HTR-8/SVneo (cell line): ENCODE data around the gene TRMT1.

Experiments used
- DNase-seq: peaks from one replicate; pipeline ENCODE4 v3.0.0; 2011; ENCODE audit warnings: low spot score, mixed read lengths; ENCODE audit not compliant: insufficient read length
- FAIRE-seq: peaks from 2 replicates; lab custom pipeline; 2011; peaks lifted over from hg19 to GRCh38; lab: Jason Lieb, UNC

Gene TRMT1

GRCh38 chr19:13093407-13094105 is 23.0 kb downstream of the TRMT1 start:
- peak; percentile 48 for FAIRE-seq
- DNase-seq, result peak; percentile 96

GRCh38 chr19:13092606-13093235 is 23.8 kb downstream of the TRMT1 start:
- FAIRE-seq, result no peak
- DNase-seq, result no peak

- no peak for FAIRE-seq
- DNase-seq, result no peak
Observed at GRCh38 chr19:13092158-13092543, 24.4 kb downstream of the TRMT1 start.

- no peak for FAIRE-seq
- DNase-seq, result no peak
Observed at GRCh38 chr19:13091400-13092157, 25.0 kb downstream of the TRMT1 start.

- FAIRE-seq (no peak), DNase-seq (no peak)
Observed at GRCh38 chr19:13090511-13091231, 25.9 kb downstream of the TRMT1 start.

- no peak for FAIRE-seq
- DNase-seq, result no peak
Observed at GRCh38 chr19:13089857-13090507, 26.6 kb downstream of the TRMT1 start.

- DNase-seq (peak; percentile 41), FAIRE-seq (no peak)
Observed at GRCh38 chr19:13089139-13089856, 27.2 kb downstream of the TRMT1 start.

- DNase-seq, result no peak
- no peak for FAIRE-seq
Observed at GRCh38 chr19:13087795-13088537, 28.6 kb downstream of the TRMT1 start.

- no peak for DNase-seq
- no peak for FAIRE-seq
Observed at GRCh38 chr19:13087295-13087694, 29.2 kb downstream of the TRMT1 start.

GRCh38 chr19:13086341-13086740 is 30.2 kb downstream of the TRMT1 start:
- no peak for FAIRE-seq

GRCh38 chr19:13085666-13086065 is 30.9 kb downstream of the TRMT1 start:
- FAIRE-seq (no peak), DNase-seq (no peak)

More at GRCh38 chr19:13086341-13086740, 30.2 kb downstream of the TRMT1 start:
- DNase-seq, result no peak

- FAIRE-seq (no peak), DNase-seq (no peak)
Observed at GRCh38 chr19:13083627-13084026, 32.9 kb downstream of the TRMT1 start.

GRCh38 chr19:13083008-13083404 is 33.5 kb downstream of the TRMT1 start:
- DNase-seq (no peak), FAIRE-seq (no peak)

- peak; percentile 26 for DNase-seq
Observed at GRCh38 chr19:13082192-13083007, 34.1 kb downstream of the TRMT1 start.

GRCh38 chr19:13079542-13079986 is 37.0 kb downstream of the TRMT1 start:
- FAIRE-seq (no peak), DNase-seq (no peak)

More at GRCh38 chr19:13082192-13083007, 34.1 kb downstream of the TRMT1 start:
- no peak for FAIRE-seq

- FAIRE-seq (no peak), DNase-seq (no peak)
Observed at GRCh38 chr19:13078897-13079541, 37.5 kb downstream of the TRMT1 start.

GRCh38 chr19:13078381-13078780 is 38.2 kb downstream of the TRMT1 start:
- DNase-seq, result no peak
- FAIRE-seq, result no peak
